HG03135 (cell line): ENCODE results near the gene PRAC1.

Source experiments
- ATAC-seq: cut with Tn5 transposase; IDR thresholded peaks from one replicate; pipeline ENCODE4 v1.9.1; 2021; ENCODE audit warnings: mild to moderate bottlenecking, moderate library complexity; ENCODE audit not compliant: unreplicated experiment

PRAC1 gene

GRCh38 chr17:48747445-48748363, 25.4 kb upstream of the PRAC1 start:
- no peak for ATAC-seq

GRCh38 chr17:48746916-48747444, 24.7 kb upstream of the PRAC1 start:
- no peak for ATAC-seq

- no peak for ATAC-seq
These were observed 23.3 kb upstream of the PRAC1 start for GRCh38 chr17:48745381-48746275.

GRCh38 chr17:48740537-48740936, 18.2 kb upstream of the PRAC1 start:
- ATAC-seq: no peak

GRCh38 chr17:48738803-48739526, 16.6 kb upstream of the PRAC1 start:
- no peak for ATAC-seq

- ATAC-seq: no peak
These were observed 16.1 kb upstream of the PRAC1 start for GRCh38 chr17:48738424-48738802.

- ATAC-seq: no peak
These were observed 15.2 kb upstream of the PRAC1 start for GRCh38 chr17:48737330-48738043.

GRCh38 chr17:48735062-48735351, 12.7 kb upstream of the PRAC1 start:
- no peak for ATAC-seq

- ATAC-seq: no peak
These were observed 12.2 kb upstream of the PRAC1 start for GRCh38 chr17:48734333-48735061.

GRCh38 chr17:48733632-48734328, 11.5 kb upstream of the PRAC1 start:
- ATAC-seq: no peak

- ATAC-seq: no peak
These were observed 10.6 kb upstream of the PRAC1 start for GRCh38 chr17:48732688-48733629.

- no peak for ATAC-seq
These were observed 9.0 kb upstream of the PRAC1 start for GRCh38 chr17:48731355-48731754.

- no peak for ATAC-seq
These were observed 7.9 kb upstream of the PRAC1 start for GRCh38 chr17:48730240-48730550.

GRCh38 chr17:48729335-48730239, 7.3 kb upstream of the PRAC1 start:
- ATAC-seq: no peak

- no peak for ATAC-seq
These were observed 6.2 kb upstream of the PRAC1 start, which contains the start of gene HOXB13 for GRCh38 chr17:48728232-48729231. Gene HOXB13 (minus strand): TSS chr17:48728750. CDS start chr17:48728593, 157 bp downstream.
